Measurements from ENCODE around the gene NXPH4.
A peak's percentile ranks its signal among the peaks of the same experiment; 100 is the strongest.

Gene NXPH4

GRCh38 chr12:57234571-57235016, 18.0 kb downstream of the NXPH4 start:
- DNase-seq = no peak

- DNase-seq = no peak
Measured at GRCh38 chr12:57235017-57235727, 18.6 kb downstream of the NXPH4 start.

- no peak for DNase-seq
Measured at GRCh38 chr12:57235728-57236131, 19.1 kb downstream of the NXPH4 start.

GRCh38 chr12:57236201-57236924, 19.8 kb downstream of the NXPH4 start:
- no peak for DNase-seq

GRCh38 chr12:57236925-57237595, 20.5 kb downstream of the NXPH4 start:
- DNase-seq = no peak

- no peak for DNase-seq
Measured at GRCh38 chr12:57237596-57237931, 21.0 kb downstream of the NXPH4 start.

GRCh38 chr12:57237932-57238853, 21.6 kb downstream of the NXPH4 start:
- no peak for DNase-seq

GRCh38 chr12:57238854-57239554, 22.4 kb downstream of the NXPH4 start:
- DNase-seq = peak; percentile 72

GRCh38 chr12:57239587-57240065, 23.0 kb downstream of the NXPH4 start:
- DNase-seq = no peak

- DNase-seq = peak; percentile 80
Measured at GRCh38 chr12:57240066-57240921, 23.7 kb downstream of the NXPH4 start.

- no peak for DNase-seq
Measured at GRCh38 chr12:57240926-57241401, 24.4 kb downstream of the NXPH4 start.

- no peak for DNase-seq
Measured at GRCh38 chr12:57241402-57242310, 25.1 kb downstream of the NXPH4 start.

- no peak for DNase-seq
Measured at GRCh38 chr12:57242329-57242690, 25.7 kb downstream of the NXPH4 start.

GRCh38 chr12:57242691-57243454, 26.3 kb downstream of the NXPH4 start:
- peak; percentile 43 for DNase-seq

- DNase-seq = peak; percentile 75
Measured at GRCh38 chr12:57243521-57244311, 27.1 kb downstream of the NXPH4 start.

GRCh38 chr12:57244312-57244696, 27.7 kb downstream of the NXPH4 start:
- no peak for DNase-seq

- DNase-seq = no peak
Measured at GRCh38 chr12:57247041-57247440, 30.4 kb downstream of the NXPH4 start.

Data from CD4-positive, alpha-beta T cell treated with Interleukin-4 for 4 hours (primary cell).